ENCODE results near the gene DGKQ. TPM values are rescaled to one million over a fixed set of nuclear protein-coding genes. Genes with fewer than 3 reads are reported as not detected.
A peak's percentile ranks its signal among the peaks of the same experiment; 100 is the strongest.

The DGKQ gene
- total and polyA plus RNA-seq, 2 of the 8 experiments (the other 6 are each of a cell fraction or from before 2014, with no cell fraction given) = 7.3 to 9.7 TPM

- H3K14ac ChIP-seq (ENCODE audit: insufficient read length) = no peak overlapping the region
- no peak overlapping the region for H3K18ac ChIP-seq (ENCODE audit: extremely low read depth, low read length)
- no peak overlapping the region for H4K8ac ChIP-seq (ENCODE audit: extremely low read depth, insufficient read depth, low read length)
- no peak overlapping the region for H2BK120ac ChIP-seq (replicated peaks; ENCODE audit: low read depth, low read length)
- DNase-seq (ENCODE audit: low read depth in 1 of 2, low spot score in 2 of 2) (no peak), FAIRE-seq (no peak)
- no peak overlapping the region for H2BK12ac ChIP-seq (ENCODE audit: low read depth, low read length)
- no peak overlapping the region for H4K5ac ChIP-seq (ENCODE audit: insufficient read length, low read depth, low read length)
- peaks cover 2 to 24% of the 10 kb centered on the region in 2 experiments for H4K20me1 ChIP-seq (replicated peaks in 1 of 2; ENCODE audit: control insufficient read depth in 1 of 2, insufficient read depth in 2 of 2, low read length in 2 of 2)
- H3K4me2 ChIP-seq (ENCODE audit: insufficient read depth in 1 of 2, low read depth in 2 of 2, low read length in 2 of 2) = peak overlapping the region in 1 of 2 experiments; percentile 38; a peak in 1 of 4 replicates
- H3K9ac ChIP-seq (replicated peaks in 1 of 4; ENCODE audit: extremely low read depth in 1 of 4, low read depth in 3 of 4, low read length in 3 of 4) = no peak overlapping the region
- no peak overlapping the region for H3K4ac ChIP-seq (replicated peaks; ENCODE audit: insufficient read length, low read depth, low read length)
- H3K23me2 ChIP-seq (ENCODE audit: low read depth, low read length) = peaks cover 8% of the 10 kb centered on the region; the same call in 1 of the 2 replicates
- H3K79me2 ChIP-seq (ENCODE audit: control insufficient read depth in 1 of 2, insufficient read depth in 2 of 2, low read length in 2 of 2) = no peaks in the 10 kb centered on the region
- H2BK20ac ChIP-seq (ENCODE audit: low read length) = no peak overlapping the region
- no peak overlapping the region for H3K27ac ChIP-seq (ENCODE audit: low read depth, low read length)
- H3K4me3 ChIP-seq (ENCODE audit: extremely low read depth in 1 of 4, insufficient read depth in 2 of 4, low read depth in 3 of 4, low read length in 4 of 4) = peak overlapping the region in 1 of 4 experiments; percentile 60; a peak in 1 of 8 replicates
- H3K23ac ChIP-seq (ENCODE audit: insufficient read length) = no peak overlapping the region
- H3K4me1 ChIP-seq (replicated peaks in 1 of 4; ENCODE audit: control insufficient read depth in 3 of 4, insufficient read depth in 4 of 4, low read length in 3 of 4) = peaks cover 0 to 6% (median 4%) of the 10 kb centered on the region in 4 experiments; a peak in 5 of 7 replicates
- ChIA-PET CTCF (ENCODE audit: partially characterized antibody) (interaction anchor here (0.7 to 1.3 kb wide), 6 partner anchors 9 to 263 kb away, joined by 3 to 4 read pairs (median 3); no protein-coding TSS in a partner anchor), POLR2A (ENCODE audit: partially characterized antibody) (interaction anchor here (0.6 kb wide), 1 partner anchor 529 kb away, joined by 3 read pairs; no protein-coding TSS in a partner anchor)
- peak overlapping the region; percentile 2; the same call in 1 of the 2 replicates for H2AK5ac ChIP-seq (ENCODE audit: low read depth, low read length)
- H3K27me3 ChIP-seq (replicated peaks in 1 of 4; ENCODE audit: control insufficient read depth in 3 of 4, extremely low read depth in 1 of 4, insufficient read depth in 3 of 4, low read length in 3 of 4) = peaks cover 45 to 73% (median 69%) of the 10 kb centered on the region in 4 experiments
- no peak overlapping the region for H2BK15ac ChIP-seq (ENCODE audit: low read length)
- no peaks in the 10 kb centered on the region for H3K79me1 ChIP-seq (ENCODE audit: low read depth, low read length)
- H3K36me3 ChIP-seq (ENCODE audit: control insufficient read depth in 2 of 4, insufficient read depth in 4 of 4, low read length in 3 of 4) = no peaks in the 10 kb centered on the region
- H3K56ac ChIP-seq (replicated peaks; ENCODE audit: insufficient read length, low read depth, low read length) = no peak overlapping the region
- H4K91ac ChIP-seq (replicated peaks; ENCODE audit: insufficient read length, low read length) = no peak overlapping the region
- no peak overlapping the region for H2AFZ ChIP-seq (ENCODE audit: low read length)
- 75% methylated on average over 9 of the region's 12 CpGs; no CpG with 5 or more reads in 1 of the 2 experiments for WGBS, 2 experiments (ENCODE audit: extremely low coverage in 1 of 2, insufficient coverage in 1 of 2, insufficient read length in 1 of 2, insufficient replicate concordance in 2 of 2, low coverage in 1 of 2, low lambda C conversion rate in 2 of 2, missing lambda C conversion rate in 1 of 2)
- TF ChIP-seq USF2 (IDR thresholded peaks at IDR 0.05; ENCODE audit: low read length) = no peak
- no peak for TF ChIP-seq NRF1 (IDR thresholded peaks at IDR 0.05; ENCODE audit: low read depth, low read length)
- no peak for TF ChIP-seq TBP (IDR thresholded peaks at IDR 0.05; ENCODE audit: low read depth, low read length)
- TF ChIP-seq SP2 (IDR thresholded peaks at IDR 0.05; ENCODE audit: low read length) = no peak
- no peak overlapping the region for H2BK5ac ChIP-seq (ENCODE audit: low read depth, low read length)
- no peaks in the 10 kb centered on the region for H3K9me3 ChIP-seq (ENCODE audit: insufficient read depth in 2 of 2, low read depth in 1 of 2, low read length in 1 of 2)
These were observed 24.8 kb upstream of the DGKQ start for GRCh38 chr4:998096-998691.

All from H1 (cell line).